Pancreas (tissue), 10 donors: Measurements from ENCODE around the gene ACBD4. TPM values are rescaled to one million over a fixed set of nuclear protein-coding genes. Genes with fewer than 3 reads are reported as not detected.
A peak's percentile ranks its signal among the peaks of the same experiment; 100 is the strongest.

ENCODE experiments used
- ATAC-seq, 4 donors: fragments of 200-7000 bp; cut with Tn5 transposase; one replicate each; pipeline versions ENCODE4 v1.8.0 to v1.9.1; 2020; ENCODE audit warnings: mild to moderate bottlenecking in 4 of 4, moderate library complexity in 4 of 4
- DNase-seq, 6 donors: peaks; one replicate each; pipeline ENCODE4 v3.0.0-alpha.2; 2020
- FAIRE-seq: peaks from 2 replicates; lab custom pipeline; 2012; peaks lifted over from hg19 to GRCh38; lab: Jason Lieb, UNC
- H3K27ac ChIP-seq, 4 donors: fragments of 200-600 bp; sonication (generic); 1 replicate in 3 of 4; 2 replicates in 1 of 4; pipeline versions ENCODE4 v1.5.0 to v1.8.0; 2020
- H3K27me3 ChIP-seq, 4 donors: fragments of 200-600 bp; one replicate each; pipeline ENCODE4 v1.8.0; 2021
- H3K36me3 ChIP-seq, 3 donors: fragments of 200-600 bp; sonication (generic) in 1 of 3; one replicate each; pipeline versions ENCODE4 v1.5.0 to v1.8.0; 2020 to 2021
- H3K4me1 ChIP-seq, 3 donors: fragments of 200-600 bp; one replicate each; pipeline ENCODE4 v1.8.0; 2021
- H3K4me3 ChIP-seq, 4 donors: fragments of 200-600 bp; sonication (generic) in 2 of 4; one replicate each; pipeline versions ENCODE4 v1.5.0 to v1.8.0; 2020 to 2021
- H3K9me3 ChIP-seq, 4 donors: fragments of 200-600 bp; one replicate each; pipeline ENCODE4 v1.8.0; 2021
- CTCF ChIP-seq, 4 donors: fragments of 200-600 bp; sonication (generic) in 3 of 4; IDR thresholded peaks; one replicate each; pipeline versions ENCODE4 v1.5.0 to v1.8.0; 2021; ENCODE audit warnings: antibody characterized with exemption in 4 of 4
- WGBS, 2 donors: extraction: QIAGEN DNeasy Blood & Tissue Kit; methylation state at CpG; one replicate each; pipeline ENCODE4 v1.1.7; 2013; 5-methylcytosine and 5-hydroxymethylcytosine counted together
- intact Hi-C, 3 donors: fragments of 100-400 bp; cut with DNase I; formaldehyde crosslinking; loops; one replicate each; pipeline versions ENCODE4 v1.11.1 to v1.14.2; 2022
- polyA plus RNA-seq, 2 donors: library from polyadenylated mRNA; stranded (reverse); fragments of 200-250 nt; gene quantifications; one replicate each; pipeline ENCODE4 v1.2.3, GENCODE V29; 2013
- total RNA-seq, 6 donors: library from RNA; stranded (reverse); fragmentation: NEBNext Ultra II Directional in 4 of 6; extraction: Animal tissue kit (Norgen Biotek cat#: 25700) in 4 of 6; gene quantifications; one replicate each; pipeline versions ENCODE4 v1.2.1 to v1.2.4, GENCODE V29; 2021 to 2023
- donor health status: healthy with polysubstance abuse.
- donor health status: DM: no; HTN: no; CAD: no; lungs with moderate emphysema.
- donor health status: DM: no; HTN: no; CAD: no.
- donor health status: control.
- donor health status: control.
- donor health status: Bipolar disorder and iron deficiency.
- donor health status: DM: yes; HTN: yes; CAD: no.
- donor health status: DM: no; HTN: no; CAD: no.
- donor health status: DM: no; HTN: no; CAD: no.
- donor health status: DM: yes; HTN: yes; CAD: no.

Gene ACBD4
- total and polyA plus RNA-seq, 8 donors: 10.6 to 39.0 (median 13.8) TPM

GRCh38 chr17:45172541-45173286, 37.2 kb downstream of the ACBD4 start:
- peak overlapping the region in 2 of 4 donors; percentile 35 to 38 for H3K4me3 ChIP-seq
- H3K9me3 ChIP-seq: no peaks in the 10 kb centered on the region
- peak; percentile 84 to 92 (median 87) for ATAC-seq
- H3K36me3 ChIP-seq: no peaks in the 10 kb centered on the region
- WGBS, 2 donors: 10 to 16% methylated on average over 10 of the region's 10 CpGs
- peaks cover 5 to 16% (median 10%) of the 10 kb centered on the region in 3 donors for H3K4me1 ChIP-seq
- FAIRE-seq: no peak
- peak overlapping the region; percentile 70 to 92 (median 76) for H3K27ac ChIP-seq
- DNase-seq: peak; percentile 75 to 91 (median 85)
- H3K27me3 ChIP-seq: no peaks in the 10 kb centered on the region
- intact Hi-C loops: no loop called here
- no peak for TF ChIP-seq CTCF (IDR thresholded peaks at IDR 0.05)

GRCh38 chr17:45175759-45176115, 40.2 kb downstream of the ACBD4 start:
- Histone ChIP-seq H3K27ac (no peak overlapping the region), H3K4me1 (peaks cover 5 to 16% (median 10%) of the 10 kb centered on the region in 3 donors), H3K27me3 (no peaks in the 10 kb centered on the region), H3K9me3 (no peaks in the 10 kb centered on the region), H3K36me3 (no peaks in the 10 kb centered on the region), H3K4me3 (no peak overlapping the region)
- no peak for FAIRE-seq
- ATAC-seq: no peak
- 83 to 87% methylated on average over 3 of the region's 3 CpGs for WGBS, 2 donors
- no peak for TF ChIP-seq CTCF (IDR thresholded peaks at IDR 0.05)
- no peak for DNase-seq
- intact Hi-C loops: no loop called here

GRCh38 chr17:45177563-45177962, 42.1 kb downstream of the ACBD4 start:
- no peaks in the 10 kb centered on the region for H3K27me3 ChIP-seq
- no peak for TF ChIP-seq CTCF (IDR thresholded peaks at IDR 0.05)

GRCh38 chr17:45184144-45184543, 48.7 kb downstream of the ACBD4 start:
- Histone ChIP-seq H3K4me1 (no peaks in the 10 kb centered on the region), H3K36me3 (no peaks in the 10 kb centered on the region), H3K27me3 (no peaks in the 10 kb centered on the region), H3K9me3 (no peaks in the 10 kb centered on the region), H3K27ac (no peak overlapping the region), H3K4me3 (no peak overlapping the region)
- no peak for DNase-seq
- no peak for TF ChIP-seq CTCF (IDR thresholded peaks at IDR 0.05)
- FAIRE-seq: no peak
- 85 to 91% methylated on average over 5 of the region's 5 CpGs for WGBS, 2 donors
- intact Hi-C loops: no loop called here
- no peak for ATAC-seq

More at GRCh38 chr17:45177563-45177962, 42.1 kb downstream of the ACBD4 start:
- FAIRE-seq (no peak), DNase-seq (no peak), ATAC-seq (no peak)
- WGBS, 2 donors: 80 to 81% methylated on average over 7 of the region's 7 CpGs
- intact Hi-C loops: no loop called here
- no peak overlapping the region for H3K4me3 ChIP-seq
- no peaks in the 10 kb centered on the region for H3K9me3 ChIP-seq
- no peaks in the 10 kb centered on the region for H3K36me3 ChIP-seq
- H3K4me1 ChIP-seq: peaks cover 0 to 10% (median 10%) of the 10 kb centered on the region in 3 donors
- H3K27ac ChIP-seq: no peak overlapping the region

GRCh38 chr17:45186801-45187354, 51.4 kb downstream of the ACBD4 start:
- no peak for FAIRE-seq
- Histone ChIP-seq H3K27ac (no peak overlapping the region), H3K4me3 (no peak overlapping the region), H3K36me3 (no peaks in the 10 kb centered on the region), H3K27me3 (no peaks in the 10 kb centered on the region), H3K9me3 (no peaks in the 10 kb centered on the region), H3K4me1 (no peaks in the 10 kb centered on the region)
- ATAC-seq: no peak
- intact Hi-C loops: no loop called here
- TF ChIP-seq CTCF (IDR thresholded peaks at IDR 0.05): no peak
- 65 to 67% methylated on average over 7 of the region's 7 CpGs for WGBS, 2 donors
- no peak for DNase-seq
